Large intestine (tissue), 3 donors: ENCODE data around the gene GJB4. TPM values are rescaled to one million over a fixed set of nuclear protein-coding genes. Genes with fewer than 3 reads are reported as not detected.
"Not testable (repeated sequence)": the region's sequence is repeated elsewhere in the genome, so short reads cannot be mapped to it uniquely, and the experiment has no call there.

Experiments used
- DNase-seq, 2 donors: peaks; one replicate each; pipeline versions ENCODE4 v3.0.0 to v3.0.0-alpha.2; 2013
- H3K27ac ChIP-seq: one replicate; pipeline ENCODE4 v1.5.1; 2013; ENCODE audit warnings: low read length
- H3K27me3 ChIP-seq: 2 replicates; pipeline ENCODE4 v1.6.1; 2013; ENCODE audit warnings: low read length; ENCODE audit not compliant: control insufficient read depth, insufficient read depth
- H3K36me3 ChIP-seq: 2 replicates; pipeline ENCODE4 v1.6.1; 2013; ENCODE audit warnings: low read length; ENCODE audit not compliant: control insufficient read depth, insufficient read depth
- H3K4me1 ChIP-seq: one replicate; pipeline ENCODE4 v1.6.1; 2013; ENCODE audit warnings: low read length; ENCODE audit not compliant: control insufficient read depth, insufficient read depth
- H3K4me3 ChIP-seq: one replicate; pipeline ENCODE4 v1.5.1; 2013; ENCODE audit warnings: low read length
- H3K9me3 ChIP-seq: one replicate; pipeline ENCODE4 v1.6.1; 2013; ENCODE audit warnings: mild to moderate bottlenecking, low read depth, low read length, moderate library complexity; ENCODE audit not compliant: control insufficient read depth
- WGBS: methylation state at CpG from one replicate; pipeline ENCODE4 v1.1.5; 2013; ENCODE audit warnings: low lambda C conversion rate; ENCODE audit not compliant: insufficient coverage; 5-methylcytosine and 5-hydroxymethylcytosine counted together
- polyA plus RNA-seq: library from polyadenylated mRNA; unstranded; fragments of 120-200 nt; gene quantifications from one replicate; pipeline ENCODE4 v1.2.1, GENCODE V29; 2013

GJB4 gene
- polyA plus RNA-seq, 1 donor = 0.10 TPM

DNA sequence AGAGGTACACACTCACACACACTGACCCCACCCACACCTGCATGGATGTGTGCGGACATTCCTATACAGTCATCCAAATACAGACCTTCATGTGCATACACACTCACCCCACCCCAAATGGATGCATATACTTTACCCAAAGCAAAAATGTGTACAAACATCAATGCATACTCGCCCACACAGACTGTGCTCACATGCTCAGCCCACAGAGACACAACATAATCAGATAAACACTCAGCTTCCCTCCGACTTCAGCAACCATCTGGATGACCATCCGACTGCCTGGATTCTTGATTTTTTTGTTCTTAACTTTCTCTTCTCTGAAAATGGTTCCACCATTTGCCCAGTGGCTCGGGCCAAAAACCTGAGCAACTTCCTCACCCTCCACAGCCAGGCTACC, 29.1 kb upstream of the GJB4 start:
- Histone ChIP-seq H3K4me1 (no peaks in the 10 kb centered on the region), H3K9me3 (no peaks in the 10 kb centered on the region), H3K27ac (no peak overlapping the region), H3K27me3 (peaks cover 2% of the 10 kb centered on the region), H3K4me3 (no peak overlapping the region), H3K36me3 (no peaks in the 10 kb centered on the region)
- DNase-seq = no peak
- 100% methylated on average over 1 of the region's 5 CpGs for WGBS

DNA sequence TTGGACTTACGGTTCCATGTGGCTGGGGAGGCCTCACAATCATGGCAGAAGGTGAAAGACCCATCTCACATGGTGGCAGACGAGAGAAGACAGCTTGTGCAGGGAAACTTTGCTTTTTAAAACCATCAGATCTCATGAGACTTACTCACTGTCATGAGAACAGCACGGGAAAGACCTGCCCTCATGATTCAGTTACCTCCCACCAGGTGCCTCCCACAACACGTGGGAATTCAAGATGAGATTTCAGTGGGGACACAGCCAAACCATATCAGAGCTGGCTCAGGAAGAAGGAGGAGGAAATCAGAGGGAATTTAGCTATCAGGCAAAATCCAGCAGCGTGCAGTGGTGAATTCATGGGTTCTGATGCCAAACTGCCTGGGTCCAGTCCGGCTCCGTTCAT, 26.7 kb upstream of the GJB4 start:
- no CpG with 5 or more reads among the region's 7 CpGs for WGBS
- not testable (repeated sequence) for DNase-seq

DNA sequence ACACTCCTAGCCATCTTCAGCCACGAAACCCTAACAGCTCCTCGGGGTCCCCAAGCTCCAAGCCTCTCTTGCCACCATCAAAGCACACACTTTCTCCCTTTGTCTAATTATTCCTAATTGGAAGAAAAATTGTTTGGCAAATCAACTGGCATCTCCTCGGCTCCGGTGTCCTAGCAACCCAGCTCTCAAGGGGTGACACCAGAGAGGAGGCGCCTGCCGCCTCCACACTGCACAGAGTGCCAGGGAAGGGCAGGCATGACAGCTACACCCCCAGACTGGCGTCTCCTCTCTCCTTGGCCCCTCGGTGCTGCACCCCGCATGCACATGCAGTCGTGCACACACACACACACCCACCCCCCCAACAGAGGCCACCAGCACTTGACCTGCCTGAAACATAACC, 22.8 kb upstream of the GJB4 start:
- Histone ChIP-seq H3K4me3 (no peak overlapping the region), H3K27ac (no peak overlapping the region), H3K4me1 (peaks cover 3% of the 10 kb centered on the region), H3K36me3 (no peaks in the 10 kb centered on the region), H3K27me3 (no peaks in the 10 kb centered on the region), H3K9me3 (no peaks in the 10 kb centered on the region)
- no CpG with 5 or more reads among the region's 10 CpGs for WGBS
- no peak for DNase-seq

More for the DNA sequence above, 26.7 kb upstream of the GJB4 start:
- not testable (repeated sequence) for H3K27ac ChIP-seq, H3K9me3 ChIP-seq, H3K4me1 ChIP-seq, H3K36me3 ChIP-seq, H3K4me3 ChIP-seq, H3K27me3 ChIP-seq

DNA sequence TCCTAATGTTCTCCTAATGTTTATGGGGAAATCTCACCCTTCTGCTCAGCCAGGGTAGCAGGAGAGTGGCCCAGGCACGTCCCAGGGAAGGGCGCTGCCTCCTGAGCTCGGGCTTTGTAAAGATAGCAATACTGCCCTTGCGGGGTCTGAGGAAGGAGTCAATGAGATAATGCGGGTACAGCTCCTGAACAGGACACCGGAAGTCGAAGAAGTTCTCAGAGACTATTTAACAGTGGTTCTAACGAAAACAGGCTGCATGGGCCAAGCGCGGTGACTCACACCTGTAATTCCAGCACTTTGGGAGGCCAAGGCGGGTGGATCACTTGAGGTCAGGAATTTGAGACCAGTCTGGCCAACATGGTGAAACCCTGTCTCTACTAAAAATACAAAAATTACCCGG, 22.3 kb upstream of the GJB4 start:
- H3K4me3 ChIP-seq, H3K27me3 ChIP-seq, H3K36me3 ChIP-seq, H3K9me3 ChIP-seq, H3K4me1 ChIP-seq, H3K27ac ChIP-seq, DNase-seq: not testable (repeated sequence)
- no CpG with 5 or more reads among the region's 12 CpGs for WGBS

DNA sequence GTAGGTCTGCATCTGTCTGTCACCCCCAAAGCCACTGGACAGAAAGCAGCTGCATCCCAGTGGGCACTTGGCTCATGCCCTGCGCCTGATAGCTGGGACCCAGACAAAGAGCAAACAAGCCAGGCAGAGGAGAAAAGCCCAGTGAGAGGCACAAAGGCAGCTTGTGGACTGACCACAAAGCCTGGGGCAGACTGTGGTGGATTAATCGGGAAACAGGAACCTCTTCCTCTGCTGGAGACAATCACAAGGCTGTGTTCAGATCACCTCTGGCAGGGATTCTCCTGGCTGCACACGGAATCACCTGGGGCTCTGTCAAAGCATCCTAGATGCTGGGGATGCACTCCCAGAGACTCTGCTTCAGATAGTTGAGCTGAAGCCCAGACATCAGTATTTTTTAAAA, 19.9 kb upstream of the GJB4 start:
- Histone ChIP-seq H3K27ac (no peak overlapping the region), H3K9me3 (no peaks in the 10 kb centered on the region), H3K36me3 (no peaks in the 10 kb centered on the region), H3K27me3 (no peaks in the 10 kb centered on the region), H3K4me1 (peaks cover 18% of the 10 kb centered on the region), H3K4me3 (no peak overlapping the region)
- WGBS = no CpG with 5 or more reads among the region's 3 CpGs
- no peak for DNase-seq

DNA sequence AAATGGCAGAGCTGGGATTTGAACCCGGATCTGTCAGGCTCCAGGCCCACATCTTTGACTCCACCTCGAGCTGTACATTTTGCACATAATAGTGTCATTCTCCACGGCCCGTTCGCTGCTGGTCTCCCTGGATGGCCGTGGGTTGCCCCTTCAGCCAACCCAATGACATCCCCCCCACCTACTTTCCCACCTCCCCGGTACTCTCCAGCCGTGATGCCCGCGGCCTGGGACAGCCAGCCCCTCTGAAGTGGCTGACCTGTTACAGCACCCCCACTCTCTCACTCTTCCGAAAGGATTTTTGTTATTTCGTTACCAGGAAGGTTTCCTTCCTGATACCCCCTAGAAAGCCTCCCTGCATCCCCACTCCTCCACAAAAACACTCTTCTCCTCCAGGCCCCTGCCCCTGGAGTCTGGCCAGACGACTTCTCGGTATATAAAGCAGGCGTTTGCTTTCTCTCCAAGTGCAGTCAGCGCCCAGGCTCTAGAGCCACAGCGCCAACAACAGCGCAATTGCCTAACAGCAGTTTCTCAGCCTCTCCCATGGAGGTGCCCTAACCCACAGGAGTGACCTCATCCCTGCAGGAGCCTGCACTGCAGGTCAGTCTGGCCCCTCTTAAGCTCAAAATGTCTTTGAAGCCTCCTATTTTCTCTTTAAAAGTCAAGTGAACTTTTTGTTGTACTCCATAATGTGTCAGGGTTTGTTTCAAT, 19.2 kb upstream of the GJB4 start:
- Histone ChIP-seq H3K4me3 (no peak overlapping the region), H3K27me3 (no peaks in the 10 kb centered on the region), H3K36me3 (no peaks in the 10 kb centered on the region), H3K27ac (no peak overlapping the region), H3K4me1 (peaks cover 18% of the 10 kb centered on the region), H3K9me3 (no peaks in the 10 kb centered on the region)
- WGBS = no CpG with 5 or more reads among the region's 18 CpGs
- peak; percentile 25 to 40 for DNase-seq

DNA sequence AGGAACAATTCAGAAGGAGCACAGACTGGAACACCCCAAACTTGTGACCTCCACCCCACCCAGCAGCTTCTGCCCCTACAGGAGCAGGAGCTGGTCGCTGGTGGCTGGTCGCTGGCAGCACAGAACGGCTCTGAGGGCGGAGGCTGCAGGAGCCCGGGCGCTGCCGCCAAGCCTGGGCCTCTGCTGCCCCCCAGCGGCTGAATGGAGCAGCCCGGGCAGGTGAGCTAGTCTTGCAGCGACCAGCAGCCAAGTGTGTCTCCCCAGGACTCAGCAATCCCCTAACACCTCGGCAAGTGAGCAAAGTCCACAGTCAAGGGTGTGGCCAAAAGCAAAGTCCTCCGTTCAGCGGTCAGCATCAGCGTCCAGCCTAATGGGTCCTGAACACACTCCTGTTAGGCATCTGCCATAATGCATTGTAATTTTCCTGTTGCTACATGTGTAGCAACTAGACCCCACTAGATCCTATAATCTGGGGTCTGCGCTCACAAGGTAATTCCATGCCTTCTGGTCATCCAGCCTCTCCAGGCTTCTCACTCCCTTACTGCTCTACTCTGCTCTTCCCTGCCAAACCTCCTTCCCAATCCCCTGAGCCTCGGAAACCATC, 16.8 kb upstream of the GJB4 start:
- WGBS = 60% methylated on average over 1 of the region's 16 CpGs

DNA sequence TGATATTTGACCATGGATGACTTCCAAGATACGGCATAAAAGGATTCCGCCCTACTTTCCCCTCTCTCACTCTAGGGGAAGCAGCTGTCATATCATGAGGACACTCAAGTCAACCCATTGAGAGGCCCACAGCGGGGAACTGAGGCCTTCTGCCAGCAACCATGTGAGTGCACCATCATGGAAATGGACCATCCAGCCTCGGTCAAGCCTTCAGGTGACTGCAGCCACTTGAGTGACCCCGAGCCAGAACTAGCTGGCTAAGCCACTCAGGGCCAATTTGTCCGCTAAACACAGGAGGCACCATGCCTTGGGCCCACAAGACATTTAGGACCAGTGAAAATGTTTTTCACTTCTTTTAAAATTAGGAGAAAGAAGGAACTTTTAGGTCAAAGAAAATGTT, 15.8 kb upstream of the GJB4 start:
- no peaks in the 10 kb centered on the region for H3K36me3 ChIP-seq
- no peaks in the 10 kb centered on the region for H3K27me3 ChIP-seq
- no peak overlapping the region for H3K4me3 ChIP-seq
- no peak for DNase-seq
- peaks cover 21% of the 10 kb centered on the region for H3K4me1 ChIP-seq
- WGBS = no CpG with 5 or more reads among the region's 6 CpGs
- no peaks in the 10 kb centered on the region for H3K9me3 ChIP-seq
- no peak overlapping the region for H3K27ac ChIP-seq

More for the DNA sequence above, 16.8 kb upstream of the GJB4 start:
- DNase-seq = peak; percentile 88 to 93
- Histone ChIP-seq H3K4me3 (no peak overlapping the region), H3K36me3 (no peaks in the 10 kb centered on the region), H3K27ac (peak overlapping the region; percentile 52), H3K4me1 (peaks cover 21% of the 10 kb centered on the region), H3K9me3 (no peaks in the 10 kb centered on the region), H3K27me3 (no peaks in the 10 kb centered on the region)

DNA sequence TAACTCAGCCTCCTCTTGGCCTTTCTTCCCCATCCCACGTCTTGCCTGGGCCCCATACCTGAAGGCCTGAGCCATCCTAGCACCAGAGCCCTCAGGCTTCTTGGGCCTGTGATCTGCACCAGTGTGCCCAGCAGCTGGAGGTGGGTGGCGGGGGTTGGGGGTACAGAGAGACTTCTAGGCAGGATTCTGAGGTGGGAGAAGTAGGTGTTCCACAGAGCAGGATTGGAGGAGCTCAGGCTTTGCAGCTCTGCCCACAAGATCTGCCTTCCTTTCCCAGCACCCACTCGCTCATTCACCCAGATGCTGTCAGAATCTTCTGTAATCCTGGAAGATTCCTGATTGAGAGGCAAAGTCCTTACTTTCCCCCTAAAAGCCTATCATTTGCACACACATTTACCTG, 14.7 kb upstream of the GJB4 start:
- no peaks in the 10 kb centered on the region for H3K9me3 ChIP-seq
- H3K4me1 ChIP-seq = peaks cover 21% of the 10 kb centered on the region
- no peak overlapping the region for H3K27ac ChIP-seq
- no CpG with 5 or more reads among the region's 3 CpGs for whole genome bisulfite sequencing
- no peak for DNase-seq
- H3K27me3 ChIP-seq = peaks cover 5% of the 10 kb centered on the region
- H3K36me3 ChIP-seq = no peaks in the 10 kb centered on the region
- H3K4me3 ChIP-seq = no peak overlapping the region

DNA sequence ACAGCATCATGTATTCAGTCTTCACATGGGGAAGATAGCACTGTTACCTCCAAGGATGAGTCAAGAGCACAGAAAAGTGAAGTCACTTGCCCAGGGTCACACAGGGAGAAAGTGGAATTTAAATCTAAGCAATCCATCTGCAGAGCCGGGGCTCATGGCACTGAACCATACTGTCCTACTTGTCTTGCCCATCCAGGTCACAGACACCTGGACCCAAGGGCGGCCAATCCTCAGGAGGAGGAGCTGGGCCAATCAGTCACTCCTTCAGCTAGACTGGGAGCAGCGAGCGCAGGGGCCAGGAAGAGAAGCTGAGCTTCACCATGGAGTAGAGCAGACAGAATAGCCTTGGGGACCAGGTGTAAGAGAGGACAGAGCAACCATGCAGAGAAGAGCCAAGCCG, 13.9 kb upstream of the GJB4 start:
- no peaks in the 10 kb centered on the region for H3K9me3 ChIP-seq
- H3K4me1 ChIP-seq = peaks cover 21% of the 10 kb centered on the region
- no peak overlapping the region for H3K4me3 ChIP-seq
- H3K27ac ChIP-seq = no peak overlapping the region
- DNase-seq = no peak
- no peaks in the 10 kb centered on the region for H3K36me3 ChIP-seq
- no CpG with 5 or more reads among the region's 5 CpGs for WGBS
- peaks cover 6% of the 10 kb centered on the region for H3K27me3 ChIP-seq

DNA sequence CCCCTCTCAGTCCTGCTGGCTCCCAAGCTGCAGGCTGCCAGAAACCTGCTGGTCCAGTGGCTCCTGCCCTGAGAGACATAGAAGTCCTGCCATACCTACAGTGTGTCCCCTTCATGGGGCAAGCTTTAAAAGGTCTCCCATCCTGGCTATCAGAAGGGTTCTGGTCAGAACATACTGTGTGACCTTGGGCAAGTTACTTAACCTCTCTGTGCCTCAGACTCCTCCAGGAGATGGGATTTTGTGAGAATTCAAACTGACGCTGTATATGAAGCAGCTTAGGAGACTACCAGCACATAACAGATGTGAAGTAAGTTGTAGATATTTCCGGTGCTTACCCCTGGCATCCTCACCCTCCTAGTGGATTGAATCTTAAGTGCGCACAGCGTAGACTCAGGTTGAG, 13.4 kb upstream of the GJB4 start:
- no peaks in the 10 kb centered on the region for H3K36me3 ChIP-seq
- no peak for DNase-seq
- H3K27ac ChIP-seq = no peak overlapping the region
- no peak overlapping the region for H3K4me3 ChIP-seq
- no CpG with 5 or more reads among the region's 4 CpGs for WGBS
- no peaks in the 10 kb centered on the region for H3K9me3 ChIP-seq
- peaks cover 6% of the 10 kb centered on the region for H3K27me3 ChIP-seq
- peaks cover 21% of the 10 kb centered on the region for H3K4me1 ChIP-seq
